ENCODE data around the gene PDZD2.

GRCh38 chr5:32110111-32110696, 471.3 kb downstream of the PDZD2 start:
- TF ChIP-seq CTCF (IDR thresholded peaks at IDR 0.05 in 2 of 3, conservative IDR thresholded peaks at IDR 0.05 in 1 of 3; ENCODE audit: borderline replicate concordance in 1 of 3, insufficient read depth in 1 of 3, low read depth in 2 of 3, low read length in 2 of 3) (no peak), EZH2 (IDR thresholded peaks at IDR 0.05) (no peak), SP1 (IDR thresholded peaks at IDR 0.05; ENCODE audit: low read depth) (no peak), POLR2A (IDR thresholded peaks at IDR 0.05; ENCODE audit: borderline replicate concordance, extremely low read depth, insufficient read depth, insufficient read length) (no peak)
